HG03460 (cell line): ENCODE results near the gene NPIPA8.
"Not testable (repeated sequence)": the region's sequence is repeated elsewhere in the genome, so short reads cannot be mapped to it uniquely, and the experiment has no call there.

Source experiments
- ATAC-seq: cut with Tn5 transposase; IDR thresholded peaks from one replicate; pipeline ENCODE4 v1.9.1; 2021; ENCODE audit not compliant: unreplicated experiment

NPIPA8 gene

GRCh38 chr16:18280319-18280718 is 56.2 kb downstream of the NPIPA8 start:
- not testable (repeated sequence) for ATAC-seq

- not testable (repeated sequence) for ATAC-seq
Observed at GRCh38 chr16:18276756-18277155, 59.8 kb downstream of the NPIPA8 start.

- not testable (repeated sequence) for ATAC-seq
Observed at GRCh38 chr16:18270171-18270570, 66.4 kb downstream of the NPIPA8 start.
